Cardiac septum (tissue), 1 donor: ENCODE measurements around the gene RAD51C. TPM values are rescaled to one million over a fixed set of nuclear protein-coding genes. Genes with fewer than 3 reads are reported as not detected.

Experiments
- DNase-seq: peaks from one replicate; pipeline ENCODE4 v3.0.0-alpha.2; 2020; ENCODE audit warnings: low spot score
- intact Hi-C: fragments of 100-400 bp; cut with DNase I; formaldehyde crosslinking; loops from one replicate; pipeline ENCODE4 v1.14.0; 2022
- total RNA-seq: library from RNA; stranded (reverse); fragmentation: NEBNext Ultra II Directional; extraction: Animal tissue kit (Norgen Biotek cat#: 25700); gene quantifications from one replicate; pipeline ENCODE4 v1.2.1, GENCODE V29; 2021
- donor health status: DM: no; HTN: no; CAD: no.

The RAD51C gene
- total RNA-seq, 1 donor from 2014 or later = 29.2 TPM

DNA sequence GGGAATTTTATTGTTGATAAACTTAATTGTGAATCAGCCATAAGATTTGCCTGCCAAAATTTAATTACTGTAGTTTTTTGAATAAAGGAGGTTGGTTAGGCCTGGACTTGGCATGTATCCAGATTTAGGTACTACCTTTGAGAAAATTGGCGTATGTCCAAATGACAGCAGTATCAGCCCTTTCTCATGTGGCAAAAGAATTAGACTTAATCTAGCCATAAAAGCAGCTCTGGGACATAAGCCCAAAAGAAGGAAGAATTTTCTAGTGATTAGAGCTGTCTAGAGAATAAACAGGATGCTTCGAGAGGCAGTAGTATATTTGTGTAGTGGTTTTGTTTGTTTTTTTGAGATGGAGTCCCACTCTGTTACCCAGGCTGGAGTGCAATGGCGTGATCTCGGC is 91.0 kb downstream of the RAD51C start:
- intact Hi-C loops = no loop called here
- DNase-seq = no peak

GRCh38 chr17:58785097-58785496 is 92.7 kb downstream of the RAD51C start:
- intact Hi-C loops = no loop called here
- DNase-seq = no peak

Other genes with a start within 250 kb of the RAD51C start
- not detected for gene HSF5, start 204.2 kb upstream of the RAD51C start, total RNA-seq
- gene MTMR4, start 178.0 kb upstream of the RAD51C start, total RNA-seq = 23.4 TPM
- gene TEX14, start 557 bp upstream of the RAD51C start, total RNA-seq = 0.32 TPM
- 1.1 TPM for gene PPM1E, start 63.3 kb downstream of the RAD51C start, total RNA-seq